Measurements from ENCODE around the gene BAX.
"Not testable (repeated sequence)": the region's sequence is repeated elsewhere in the genome, so short reads cannot be mapped to it uniquely, and the experiment has no call there.

The BAX gene

DNA sequence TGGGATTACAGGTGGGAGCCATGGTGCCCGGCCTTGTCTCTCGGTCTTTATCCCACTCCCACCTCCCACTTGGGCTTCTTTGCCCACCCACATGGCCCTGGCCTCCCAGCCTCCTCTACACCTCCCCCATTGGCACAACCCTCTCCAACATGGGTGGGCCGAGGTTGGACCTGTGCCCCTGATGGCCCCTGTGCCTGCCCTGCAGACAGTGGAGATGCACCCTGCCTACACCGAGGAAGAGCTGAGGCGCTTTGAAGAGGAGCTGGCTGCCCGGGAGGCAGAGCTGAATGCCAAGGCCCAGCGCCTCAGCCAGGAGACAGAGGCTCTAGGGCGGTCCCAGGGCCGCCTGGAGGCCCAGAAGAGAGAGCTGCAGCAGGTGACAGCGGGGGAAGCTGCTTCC is 33.7 kb upstream of the BAX start:
- DNase-seq (ENCODE audit: low read depth) = no peak
- no peak overlapping the region for H3K4me3 ChIP-seq (ENCODE audit: low read depth, low read length)
- TF ChIP-seq MAX (IDR thresholded peaks at IDR 0.05; ENCODE audit: low read depth, low read length) (no peak), MYC (IDR thresholded peaks at IDR 0.05; ENCODE audit: low read depth, low read length) (no peak), POLR2A (IDR thresholded peaks at IDR 0.05; ENCODE audit: extremely low read depth, insufficient read length) (no peak)
- TF ChIP-seq, protein P1, sequence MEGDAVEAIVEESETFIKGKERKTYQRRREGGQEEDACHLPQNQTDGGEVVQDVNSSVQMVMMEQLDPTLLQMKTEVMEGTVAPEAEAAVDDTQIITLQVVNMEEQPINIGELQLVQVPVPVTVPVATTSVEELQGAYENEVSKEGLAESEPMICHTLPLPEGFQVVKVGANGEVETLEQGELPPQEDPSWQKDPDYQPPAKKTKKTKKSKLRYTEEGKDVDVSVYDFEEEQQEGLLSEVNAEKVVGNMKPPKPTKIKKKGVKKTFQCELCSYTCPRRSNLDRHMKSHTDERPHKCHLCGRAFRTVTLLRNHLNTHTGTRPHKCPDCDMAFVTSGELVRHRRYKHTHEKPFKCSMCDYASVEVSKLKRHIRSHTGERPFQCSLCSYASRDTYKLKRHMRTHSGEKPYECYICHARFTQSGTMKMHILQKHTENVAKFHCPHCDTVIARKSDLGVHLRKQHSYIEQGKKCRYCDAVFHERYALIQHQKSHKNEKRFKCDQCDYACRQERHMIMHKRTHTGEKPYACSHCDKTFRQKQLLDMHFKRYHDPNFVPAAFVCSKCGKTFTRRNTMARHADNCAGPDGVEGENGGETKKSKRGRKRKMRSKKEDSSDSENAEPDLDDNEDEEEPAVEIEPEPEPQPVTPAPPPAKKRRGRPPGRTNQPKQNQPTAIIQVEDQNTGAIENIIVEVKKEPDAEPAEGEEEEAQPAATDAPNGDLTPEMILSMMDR (IDR thresholded peaks at IDR 0.05; ENCODE audit: low read depth, low read length) = no peak

DNA sequence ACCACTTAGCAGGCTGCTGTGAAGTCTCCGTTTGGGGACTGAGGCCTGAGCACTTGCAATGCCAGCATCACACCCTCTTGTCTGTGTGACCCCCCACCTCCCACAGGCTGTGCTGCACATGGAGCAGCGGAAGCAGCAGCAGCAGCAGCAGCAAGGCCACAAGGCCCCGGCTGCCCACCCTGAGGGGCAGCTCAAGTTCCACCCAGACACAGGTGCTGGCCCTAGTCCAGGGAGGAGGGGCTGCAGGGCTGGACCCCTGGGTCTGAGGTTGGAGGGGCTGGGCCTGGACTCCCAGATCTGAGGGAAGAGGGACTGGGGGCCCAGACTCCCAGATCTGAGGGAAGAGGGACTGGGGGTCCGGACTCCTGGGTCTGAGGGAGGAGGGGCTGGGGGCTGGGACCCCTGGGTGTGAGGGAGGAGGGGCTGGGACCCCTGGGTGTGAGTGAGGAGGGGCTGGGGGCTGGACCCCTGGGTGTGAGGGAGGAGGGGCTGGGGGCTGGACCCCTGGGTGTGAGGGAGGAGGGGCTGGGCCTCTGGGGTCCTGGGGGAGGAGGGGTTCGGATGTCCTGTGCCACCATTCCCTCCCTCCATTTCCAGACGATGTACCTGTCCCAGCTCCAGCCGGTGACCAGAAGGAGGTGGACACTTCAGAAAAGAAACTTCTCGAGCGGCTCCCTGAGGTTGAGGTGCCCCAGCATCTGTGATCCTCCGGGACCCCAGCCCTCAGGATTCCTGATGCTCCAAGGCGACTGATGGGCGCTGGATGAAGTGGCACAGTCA is 32.8 kb upstream of the BAX start:
- DNase-seq (ENCODE audit: low read depth) = no peak
- TF ChIP-seq, protein P1 (IDR thresholded peaks at IDR 0.05; ENCODE audit: low read depth, low read length) = no peak
- no peak for TF ChIP-seq POLR2A (IDR thresholded peaks at IDR 0.05; ENCODE audit: extremely low read depth, insufficient read length)
- TF ChIP-seq MAX (IDR thresholded peaks at IDR 0.05; ENCODE audit: low read depth, low read length) = no peak
- no peak for TF ChIP-seq MYC (IDR thresholded peaks at IDR 0.05; ENCODE audit: low read depth, low read length)
- H3K4me3 ChIP-seq (ENCODE audit: low read depth, low read length) = no peak overlapping the region

DNA sequence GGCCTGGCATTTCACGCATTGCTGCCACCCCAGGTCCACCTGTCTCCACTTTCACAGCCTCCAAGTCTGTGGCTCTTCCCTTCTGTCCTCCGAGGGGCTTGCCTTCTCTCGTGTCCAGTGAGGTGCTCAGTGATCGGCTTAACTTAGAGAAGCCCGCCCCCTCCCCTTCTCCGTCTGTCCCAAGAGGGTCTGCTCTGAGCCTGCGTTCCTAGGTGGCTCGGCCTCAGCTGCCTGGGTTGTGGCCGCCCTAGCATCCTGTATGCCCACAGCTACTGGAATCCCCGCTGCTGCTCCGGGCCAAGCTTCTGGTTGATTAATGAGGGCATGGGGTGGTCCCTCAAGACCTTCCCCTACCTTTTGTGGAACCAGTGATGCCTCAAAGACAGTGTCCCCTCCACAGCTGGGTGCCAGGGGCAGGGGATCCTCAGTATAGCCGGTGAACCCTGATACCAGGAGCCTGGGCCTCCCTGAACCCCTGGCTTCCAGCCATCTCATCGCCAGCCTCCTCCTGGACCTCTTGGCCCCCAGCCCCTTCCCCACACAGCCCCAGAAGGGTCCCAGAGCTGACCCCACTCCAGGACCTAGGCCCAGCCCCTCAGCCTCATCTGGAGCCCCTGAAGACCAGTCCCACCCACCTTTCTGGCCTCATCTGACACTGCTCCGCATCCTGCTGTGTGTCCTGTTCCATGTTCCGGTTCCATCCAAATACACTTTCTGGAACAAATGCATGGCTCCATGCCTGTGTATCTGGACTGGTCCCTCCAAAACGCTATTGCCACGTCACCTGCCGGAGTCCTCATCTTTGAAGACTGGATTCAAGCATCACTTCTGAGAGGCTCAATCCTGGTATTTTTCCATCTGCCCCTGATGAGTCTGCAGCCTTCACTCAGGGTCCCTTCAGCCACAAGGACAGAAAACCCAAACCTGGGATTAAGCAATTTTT is 31.9 kb upstream of the BAX start:
- no peak overlapping the region for H3K4me3 ChIP-seq (ENCODE audit: low read depth, low read length)
- TF ChIP-seq MYC (IDR thresholded peaks at IDR 0.05; ENCODE audit: low read depth, low read length) = no peak
- no peak for TF ChIP-seq MAX (IDR thresholded peaks at IDR 0.05; ENCODE audit: low read depth, low read length)
- TF ChIP-seq, protein P1 (IDR thresholded peaks at IDR 0.05; ENCODE audit: low read depth, low read length) = no peak
- no peak for TF ChIP-seq POLR2A (IDR thresholded peaks at IDR 0.05; ENCODE audit: extremely low read depth, insufficient read length)
- no peak for DNase-seq (ENCODE audit: low read depth)

DNA sequence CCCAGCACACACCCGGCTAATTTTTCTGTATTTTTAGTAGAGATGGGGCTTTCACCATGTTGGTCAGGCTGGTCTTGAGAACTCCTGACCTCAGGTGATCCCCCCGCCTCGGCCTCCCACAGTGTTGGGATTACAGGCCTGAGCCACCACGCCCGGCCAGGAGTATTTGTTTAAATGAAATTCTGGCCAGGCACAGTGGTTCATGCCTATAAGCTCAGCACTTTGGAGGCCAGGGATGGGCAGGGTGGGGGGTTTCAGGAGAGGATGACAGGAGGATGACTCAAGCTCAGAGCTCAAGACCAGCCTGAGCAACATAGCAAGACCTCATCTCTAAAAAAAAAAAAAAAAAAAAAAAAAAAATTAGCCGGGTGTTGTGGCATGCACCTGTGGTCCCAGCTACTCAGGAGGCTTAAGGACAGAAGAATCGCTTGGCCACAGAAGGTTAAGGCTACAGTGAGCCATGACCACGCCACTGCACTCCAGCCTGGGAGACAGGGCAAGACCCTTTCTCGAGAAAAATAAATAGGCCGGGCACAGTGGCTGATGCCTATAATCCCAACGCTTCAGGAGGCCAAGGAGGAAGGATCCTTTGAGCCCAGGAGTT is 29.3 kb upstream of the BAX start:
- H3K4me3 ChIP-seq (ENCODE audit: low read depth, low read length) = no peak overlapping the region
- no peak for TF ChIP-seq MYC (IDR thresholded peaks at IDR 0.05; ENCODE audit: low read depth, low read length)
- TF ChIP-seq MAX (IDR thresholded peaks at IDR 0.05; ENCODE audit: low read depth, low read length) = no peak
- TF ChIP-seq, protein P1 (IDR thresholded peaks at IDR 0.05; ENCODE audit: low read depth, low read length) = no peak
- TF ChIP-seq POLR2A (IDR thresholded peaks at IDR 0.05; ENCODE audit: extremely low read depth, insufficient read length) = no peak
- no peak for DNase-seq (ENCODE audit: low read depth)

GRCh38 chr19:48925890-48926289 is 28.8 kb upstream of the BAX start:
- not testable (repeated sequence) for DNase-seq (ENCODE audit: low read depth); H3K4me3 ChIP-seq (ENCODE audit: low read depth, low read length)

- TF ChIP-seq MAX (IDR thresholded peaks at IDR 0.05; ENCODE audit: low read depth, low read length) = no peak
- no peak for TF ChIP-seq MYC (IDR thresholded peaks at IDR 0.05; ENCODE audit: low read depth, low read length)
- no peak for TF ChIP-seq POLR2A (IDR thresholded peaks at IDR 0.05; ENCODE audit: extremely low read depth, insufficient read length)
- TF ChIP-seq, protein P1 (IDR thresholded peaks at IDR 0.05; ENCODE audit: low read depth, low read length) = no peak
- no peak for DNase-seq (ENCODE audit: low read depth)
- no peak overlapping the region for H3K4me3 ChIP-seq (ENCODE audit: low read depth, low read length)
Measured at GRCh38 chr19:48926909-48927308, 27.8 kb upstream of the BAX start.

GRCh38 chr19:48927692-48928091 is 27.0 kb upstream of the BAX start:
- DNase-seq (ENCODE audit: low read depth); H3K4me3 ChIP-seq (ENCODE audit: low read depth, low read length): not testable (repeated sequence)
